Stomach (tissue), 9 donors: ENCODE measurements around the gene FUT2. TPM values are rescaled to one million over a fixed set of nuclear protein-coding genes. Genes with fewer than 3 reads are reported as not detected.

ENCODE experiments used
- DNase-seq, 2 donors: peaks; one replicate each; pipeline versions ENCODE4 v3.0.0 to v3.0.0-alpha.2; 2013 to 2019
- H3K27ac ChIP-seq, 5 donors: fragments of 200-600 bp in 4 of 5; sonication (generic) in 4 of 5; one replicate each; pipeline ENCODE4 v1.5.1; 2013 to 2019; ENCODE audit warnings: mild to moderate bottlenecking in 1 of 5, moderate library complexity in 1 of 5
- H3K27me3 ChIP-seq, 3 donors: fragments of 200-600 bp; sonication (generic); one replicate each; pipeline ENCODE4 v1.5.1; 2017 to 2019; ENCODE audit warnings: mixed run types in 1 of 3
- H3K36me3 ChIP-seq, 4 donors: fragments of 200-600 bp; sonication (generic); 1 replicate in 3 of 4; 2 replicates in 1 of 4; pipeline ENCODE4 v1.5.1; 2016 to 2019
- H3K4me1 ChIP-seq, 4 donors: fragments of 200-600 bp; sonication (generic); one replicate each; pipeline ENCODE4 v1.5.1; 2016 to 2019
- H3K4me3 ChIP-seq, 4 donors: fragments of 200-600 bp; sonication (generic) in 3 of 4; one replicate each; pipeline ENCODE4 v1.5.1; 2016 to 2019; ENCODE audit warnings: mild to moderate bottlenecking in 1 of 4
- H3K9me3 ChIP-seq, 4 donors: fragments of 200-600 bp; sonication (generic); one replicate each; pipeline ENCODE4 v1.5.1; 2016 to 2019
- EP300 ChIP-seq: sonication (generic); formaldehyde crosslinking; IDR thresholded peaks from one replicate; pipeline ENCODE4 v1.6.1; 2017; ENCODE audit warnings: antibody characterized with exemption
- POLR2A ChIP-seq, 4 donors: fragments of 450-650 bp; IDR thresholded peaks; one replicate each; pipeline ENCODE4 v1.6.1; 2016; ENCODE audit warnings: antibody characterized with exemption in 4 of 4, control low read depth in 2 of 4, mild to moderate bottlenecking in 1 of 4, moderate library complexity in 1 of 4
- POLR2AphosphoS5 ChIP-seq, 3 donors: sonication (generic); formaldehyde crosslinking; IDR thresholded peaks; one replicate each; pipeline ENCODE4 v1.6.1; 2016; ENCODE audit warnings: antibody characterized with exemption in 3 of 3
- WGBS, 5 donors: extraction: QIAGEN DNeasy Blood & Tissue Kit in 3 of 5; methylation state at CpG; one replicate each; pipeline versions ENCODE4 v1.1.5 to v1.1.7; 2013 to 2018; 5-methylcytosine and 5-hydroxymethylcytosine counted together
- intact Hi-C: fragments of 100-400 bp; cut with DNase I; formaldehyde crosslinking; loops from one replicate; pipeline ENCODE4 v1.15.1; 2023; ENCODE audit warnings: low total_unique reads
- polyA plus RNA-seq, 3 donors: library from polyadenylated mRNA; stranded (reverse); fragments of 200-250 nt; gene quantifications; one replicate each; pipeline ENCODE4 v1.2.3, GENCODE V29; 2013
- total RNA-seq, 5 donors: library from RNA; depleted of rRNA; stranded (reverse); fragments of >200 nt; gene quantifications; one replicate each; pipeline versions ENCODE4 v1.1.0 to v1.2.3, GENCODE V29; 2014 to 2016
- TF ChIP-seq, protein P1 (sequence below), 7 experiments: fragments of 450-650 bp in 4 of 7; fragments of 200-600 bp in 3 of 7; sonication (generic) in 3 of 7; IDR thresholded peaks; one replicate each; pipeline ENCODE4 v1.5.1; 2016 to 2019; ENCODE audit warnings: antibody characterized with exemption in 7 of 7, control low read depth in 2 of 7, mild to moderate bottlenecking in 1 of 7
- donor health status: healthy with polysubstance abuse.
- donor health status: Bipolar disorder and iron deficiency.
- donor health status: healthy.

FUT2 gene
- total and polyA plus RNA-seq, 8 donors: 22.7 to 76.8 (median 31.1) TPM

DNA sequence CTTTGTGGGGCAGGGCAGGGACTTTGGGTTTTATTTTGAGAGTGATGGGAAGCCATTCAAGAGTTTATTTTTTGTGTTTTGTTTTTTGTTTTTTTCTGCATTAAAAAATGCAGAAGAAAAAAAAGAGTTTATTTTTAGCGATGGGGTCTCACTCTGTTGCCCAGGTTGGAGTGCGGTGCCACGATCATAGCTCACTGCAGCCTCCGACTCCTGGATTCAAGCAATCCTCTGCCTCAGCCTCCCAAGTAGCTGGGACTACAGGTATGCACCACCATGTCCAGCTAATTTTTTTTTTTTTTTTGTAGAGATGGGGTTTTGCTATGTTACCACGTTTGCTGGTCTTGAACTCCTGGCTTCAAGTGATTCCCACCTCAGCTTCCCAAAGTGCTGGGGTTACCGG, 37.3 kb upstream of the FUT2 start:
- intact Hi-C loops: no loop called here
- WGBS, 5 donors: 93 to 98% (median 96%) methylated on average over 6 of the region's 6 CpGs
- peaks cover 0 to 18% (median 8%) of the 10 kb centered on the region in 4 donors for H3K4me1 ChIP-seq

DNA sequence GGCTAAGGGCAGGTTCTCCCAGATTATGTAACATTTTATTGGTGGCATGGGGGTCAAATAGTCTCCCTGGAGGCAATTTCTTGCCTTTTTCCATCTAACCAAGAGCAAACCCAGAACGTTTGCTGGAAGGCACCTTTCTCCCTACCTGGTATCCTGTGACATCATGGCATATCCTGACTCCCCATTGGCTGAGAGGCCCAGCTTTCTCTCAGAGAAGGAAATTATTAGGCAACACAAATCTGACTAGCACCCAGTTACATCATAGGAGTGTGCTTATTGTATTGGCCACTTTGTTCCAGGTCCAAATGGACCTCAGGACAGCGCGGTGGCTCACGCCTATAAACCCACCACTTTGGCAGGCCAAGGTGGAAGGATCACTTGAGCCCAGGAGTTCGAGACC, 36.0 kb upstream of the FUT2 start:
- peak in 1 of 2 donors; percentile 46 for DNase-seq
- no peak for TF ChIP-seq POLR2A (IDR thresholded peaks at IDR 0.05)
- no peak for TF ChIP-seq POLR2AphosphoS5 (IDR thresholded peaks at IDR 0.05)
- TF ChIP-seq EP300: no peak
- TF ChIP-seq, protein P1, sequence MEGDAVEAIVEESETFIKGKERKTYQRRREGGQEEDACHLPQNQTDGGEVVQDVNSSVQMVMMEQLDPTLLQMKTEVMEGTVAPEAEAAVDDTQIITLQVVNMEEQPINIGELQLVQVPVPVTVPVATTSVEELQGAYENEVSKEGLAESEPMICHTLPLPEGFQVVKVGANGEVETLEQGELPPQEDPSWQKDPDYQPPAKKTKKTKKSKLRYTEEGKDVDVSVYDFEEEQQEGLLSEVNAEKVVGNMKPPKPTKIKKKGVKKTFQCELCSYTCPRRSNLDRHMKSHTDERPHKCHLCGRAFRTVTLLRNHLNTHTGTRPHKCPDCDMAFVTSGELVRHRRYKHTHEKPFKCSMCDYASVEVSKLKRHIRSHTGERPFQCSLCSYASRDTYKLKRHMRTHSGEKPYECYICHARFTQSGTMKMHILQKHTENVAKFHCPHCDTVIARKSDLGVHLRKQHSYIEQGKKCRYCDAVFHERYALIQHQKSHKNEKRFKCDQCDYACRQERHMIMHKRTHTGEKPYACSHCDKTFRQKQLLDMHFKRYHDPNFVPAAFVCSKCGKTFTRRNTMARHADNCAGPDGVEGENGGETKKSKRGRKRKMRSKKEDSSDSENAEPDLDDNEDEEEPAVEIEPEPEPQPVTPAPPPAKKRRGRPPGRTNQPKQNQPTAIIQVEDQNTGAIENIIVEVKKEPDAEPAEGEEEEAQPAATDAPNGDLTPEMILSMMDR (IDR thresholded peaks at IDR 0.05): no peak
- intact Hi-C loops: no loop called here
- H3K4me3 ChIP-seq: no peak overlapping the region
- H3K4me1 ChIP-seq: peaks cover 0 to 18% (median 6%) of the 10 kb centered on the region in 4 donors
- H3K27ac ChIP-seq: no peak overlapping the region
- no peaks in the 10 kb centered on the region for H3K9me3 ChIP-seq
- no peaks in the 10 kb centered on the region for H3K27me3 ChIP-seq
- H3K36me3 ChIP-seq: no peaks in the 10 kb centered on the region
- 78 to 82% (median 82%) methylated on average over 5 of the region's 5 CpGs for WGBS, 5 donors

More for the DNA sequence above, 37.3 kb upstream of the FUT2 start:
- Histone ChIP-seq H3K36me3 (no peaks in the 10 kb centered on the region), H3K9me3 (no peaks in the 10 kb centered on the region), H3K27me3 (no peaks in the 10 kb centered on the region), H3K27ac (no peak overlapping the region), H3K4me3 (no peak overlapping the region)
- DNase-seq: no peak
- no peak for TF ChIP-seq POLR2AphosphoS5 (IDR thresholded peaks at IDR 0.05)
- TF ChIP-seq, protein P1 (IDR thresholded peaks at IDR 0.05): no peak
- no peak for TF ChIP-seq POLR2A (IDR thresholded peaks at IDR 0.05)
- TF ChIP-seq EP300: no peak

DNA sequence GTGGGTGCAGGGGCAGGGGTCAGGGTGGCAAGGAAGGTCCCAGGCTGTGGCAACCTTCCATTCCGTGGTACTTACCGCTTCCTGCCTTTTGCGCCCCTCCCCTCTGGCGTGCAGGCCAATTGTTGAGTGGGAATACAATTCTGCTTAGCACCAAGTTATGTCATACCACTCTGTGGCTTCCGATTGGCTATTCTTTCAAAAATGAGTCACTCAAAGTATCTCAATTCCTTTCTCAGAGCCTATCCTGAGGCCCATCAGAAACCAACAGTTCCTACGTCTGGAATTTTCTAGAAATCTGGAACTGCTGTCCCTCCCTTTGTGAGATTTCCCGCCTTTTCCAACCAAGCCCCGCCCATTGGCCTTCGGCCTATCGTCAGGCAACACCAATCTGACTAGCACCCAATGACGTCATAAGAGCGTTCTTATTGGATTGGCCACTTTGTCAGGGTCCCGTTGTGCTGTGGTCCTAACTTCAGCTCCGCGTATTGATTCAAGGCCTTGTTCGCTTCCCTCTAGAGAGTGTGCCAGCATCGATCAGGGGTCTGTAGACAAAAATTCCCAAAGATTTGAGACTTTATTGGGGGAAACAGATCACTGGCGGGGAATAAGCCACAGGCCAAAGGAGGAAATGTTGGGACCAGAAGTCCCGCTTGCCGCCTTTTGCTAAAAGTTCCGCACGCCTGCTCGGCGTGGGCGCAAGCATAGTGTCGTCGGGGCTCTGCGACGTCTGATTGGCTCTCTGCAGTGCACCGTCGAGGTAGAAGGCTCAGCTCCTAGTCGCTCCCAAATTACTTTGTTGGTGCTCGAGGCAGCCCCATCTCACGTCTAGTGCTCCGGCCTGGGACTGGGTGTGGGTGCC, 34.7 kb upstream of the FUT2 start:
- peaks cover 0 to 18% (median 6%) of the 10 kb centered on the region in 4 donors for H3K4me1 ChIP-seq
- WGBS, 5 donors: 52 to 65% (median 57%) methylated on average over 29 to 35 of the region's 35 CpGs
- no peak overlapping the region for H3K4me3 ChIP-seq
- TF ChIP-seq EP300 (no peak), POLR2AphosphoS5 (IDR thresholded peaks at IDR 0.05) (peak in 1 of 3 donors; percentile 7)
- no peaks in the 10 kb centered on the region for H3K36me3 ChIP-seq
- H3K9me3 ChIP-seq: no peaks in the 10 kb centered on the region
- H3K27ac ChIP-seq: peak overlapping the region in 4 of 5 donors; percentile 24 to 75 (median 56)
- H3K27me3 ChIP-seq: no peaks in the 10 kb centered on the region
- intact Hi-C loops: no loop called here
- DNase-seq: peak; percentile 92 to 93

DNA sequence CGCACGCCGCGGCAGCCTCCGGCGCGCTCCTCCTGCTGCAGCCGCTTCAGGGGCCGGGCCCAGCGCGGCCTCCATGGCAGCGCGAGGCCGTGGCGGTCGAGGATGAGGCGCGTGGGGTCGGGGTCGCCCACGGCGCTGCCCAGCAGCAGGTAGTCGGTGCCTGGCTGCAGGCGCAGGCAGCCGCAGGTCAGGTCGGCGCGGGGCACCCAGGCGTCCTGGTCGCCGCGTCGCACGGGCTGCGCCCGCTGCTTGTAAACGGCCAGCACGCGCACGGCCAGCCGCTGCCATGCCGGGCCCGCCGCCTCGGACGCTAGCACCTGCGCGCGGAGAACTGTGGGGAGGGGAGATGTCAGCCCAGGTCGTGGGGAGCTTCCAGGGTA, 34.1 kb upstream of the FUT2 start:
- no peaks in the 10 kb centered on the region for H3K36me3 ChIP-seq
- no peaks in the 10 kb centered on the region for H3K9me3 ChIP-seq
- H3K27me3 ChIP-seq: no peaks in the 10 kb centered on the region
- WGBS, 5 donors: 88 to 93% (median 92%) methylated on average over 39 to 50 of the region's 50 CpGs
- TF ChIP-seq EP300 (no peak), POLR2A (IDR thresholded peaks at IDR 0.05) (no peak), POLR2AphosphoS5 (IDR thresholded peaks at IDR 0.05) (no peak)
- TF ChIP-seq, protein P1 (IDR thresholded peaks at IDR 0.05): no peak
- H3K27ac ChIP-seq: no peak overlapping the region
- no peak for DNase-seq
- no peak overlapping the region for H3K4me3 ChIP-seq
- intact Hi-C loops: no loop called here
- H3K4me1 ChIP-seq: peaks cover 0 to 18% (median 6%) of the 10 kb centered on the region in 4 donors

- H3K4me3 ChIP-seq: no peak overlapping the region
- 89 to 99% (median 94%) methylated on average over 4 of the region's 4 CpGs for WGBS, 5 donors
- H3K4me1 ChIP-seq: peaks cover 0 to 18% (median 6%) of the 10 kb centered on the region in 4 donors
- DNase-seq: no peak
- no peaks in the 10 kb centered on the region for H3K27me3 ChIP-seq
- TF ChIP-seq EP300 (no peak), POLR2A (IDR thresholded peaks at IDR 0.05) (no peak)
- TF ChIP-seq, protein P1 (IDR thresholded peaks at IDR 0.05): no peak
- intact Hi-C loops: no loop called here
- no peak overlapping the region for H3K27ac ChIP-seq
- H3K9me3 ChIP-seq: no peaks in the 10 kb centered on the region
- H3K36me3 ChIP-seq: no peaks in the 10 kb centered on the region
Measured at GRCh38 chr19:48663667-48664066, 32.1 kb upstream of the FUT2 start.
